VCaP (cell line): ENCODE measurements around the gene OR2T8.
"Not testable (repeated sequence)": the region's sequence is repeated elsewhere in the genome, so short reads cannot be mapped to it uniquely, and the experiment has no call there.

Experiments used
- H3K27ac ChIP-seq: fragments of 450-650 bp; 2 replicates; pipeline ENCODE4 v1.5.1; 2017
- CTCF ChIP-seq: fragments of 450-650 bp; conservative IDR thresholded peaks from 2 replicates; pipeline ENCODE4 v1.5.1; 2017; ENCODE audit warnings: mild to moderate bottlenecking, moderate library complexity

OR2T8 gene

GRCh38 chr1:247933989-247934388 lies 13.9 kb downstream of the OR2T8 start:
- no peak for TF ChIP-seq CTCF

GRCh38 chr1:247935781-247936180 lies 15.7 kb downstream of the OR2T8 start:
- no peak for TF ChIP-seq CTCF
- H3K27ac ChIP-seq = no peak overlapping the region

More at GRCh38 chr1:247933989-247934388, 13.9 kb downstream of the OR2T8 start:
- no peak overlapping the region for H3K27ac ChIP-seq

- no peak for TF ChIP-seq CTCF
- no peak overlapping the region for H3K27ac ChIP-seq
Measured at GRCh38 chr1:247936415-247936814, 16.4 kb downstream of the OR2T8 start.

GRCh38 chr1:247936965-247937734 lies 17.1 kb downstream of the OR2T8 start:
- H3K27ac ChIP-seq = not testable (repeated sequence)
- peak; percentile 69 for TF ChIP-seq CTCF

DNA sequence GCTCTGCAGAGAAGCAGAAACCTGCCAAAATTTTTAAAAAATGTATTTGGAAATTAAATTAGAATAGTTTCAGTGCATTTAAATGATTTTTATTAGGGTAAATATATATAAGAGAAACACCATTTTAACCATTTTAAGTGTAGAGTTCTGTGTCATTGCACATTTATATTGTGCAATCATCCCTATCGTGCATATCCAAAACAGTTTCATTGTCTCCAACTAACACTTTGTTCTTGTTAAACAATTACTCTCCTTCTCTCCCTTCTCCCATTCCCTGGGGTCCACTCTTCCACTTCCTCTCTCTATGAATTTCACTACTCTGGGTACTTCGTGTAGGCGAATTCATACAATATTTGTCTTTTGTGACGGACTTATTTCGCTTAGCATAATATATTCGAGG lies 22.6 kb downstream of the OR2T8 start:
- no peak for TF ChIP-seq CTCF
- H3K27ac ChIP-seq = no peak overlapping the region

GRCh38 chr1:247948558-247948957 lies 28.5 kb downstream of the OR2T8 start, which contains the start of gene OR2L8:
OR2L8 (plus strand) TSS chr1:247948858; CDS start chr1:247948858, 0 bp downstream.
- H3K27ac ChIP-seq = no peak within 1 kb of the TSS
- TF ChIP-seq CTCF = no peak

GRCh38 chr1:247953408-247953807 lies 33.4 kb downstream of the OR2T8 start:
- TF ChIP-seq CTCF = no peak
- no peak overlapping the region for H3K27ac ChIP-seq
